Cortex of kidney (tissue), 1 donor: ENCODE results near the gene KIF16B.
"Not testable (repeated sequence)": the region's sequence is repeated elsewhere in the genome, so short reads cannot be mapped to it uniquely, and the experiment has no call there.

ENCODE experiments used
- DNase-seq: peaks from one replicate; lab custom pipeline; 2025; lab: John Stamatoyannopoulos, UW

KIF16B gene

DNA sequence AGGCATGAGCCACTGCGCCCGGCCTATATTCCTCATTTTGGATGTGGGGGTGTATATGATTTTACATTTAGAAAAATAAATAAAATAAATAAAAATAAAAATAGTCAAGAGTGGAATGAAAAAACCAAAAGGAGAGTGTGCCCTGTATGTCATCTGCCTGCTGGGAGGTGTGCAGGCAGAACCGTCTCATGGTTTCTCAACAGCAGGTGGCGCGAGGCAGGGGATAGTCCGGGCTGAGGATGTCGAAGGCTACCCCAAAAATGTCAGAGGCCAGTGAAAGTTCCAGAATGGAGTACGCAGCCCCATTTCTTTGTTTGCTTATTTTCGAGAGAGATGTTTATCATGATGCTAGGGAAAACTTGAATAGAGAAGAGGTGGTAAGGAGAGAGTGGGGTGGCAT, 16.4 kb upstream of the KIF16B start:
- DNase-seq = no peak

DNA sequence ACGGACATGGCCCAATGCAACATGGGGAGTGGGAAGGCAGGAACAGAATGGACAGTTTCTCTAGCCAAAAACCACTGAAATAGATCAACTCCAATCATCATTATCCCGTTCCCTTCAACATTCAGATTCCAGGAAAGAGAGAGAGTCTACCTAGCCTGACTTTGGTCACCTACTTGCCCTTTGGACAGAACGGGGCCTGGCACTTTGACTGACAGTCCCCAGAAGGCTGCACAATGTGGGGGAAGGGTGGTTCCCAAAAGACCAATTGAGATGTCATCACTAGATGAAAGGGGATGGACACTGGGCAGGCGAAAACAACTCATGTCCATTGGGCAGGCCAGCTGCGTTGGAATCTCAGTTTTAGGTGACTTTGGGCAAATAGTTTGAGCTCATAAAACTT, 15.0 kb upstream of the KIF16B start:
- no peak for DNase-seq

DNA sequence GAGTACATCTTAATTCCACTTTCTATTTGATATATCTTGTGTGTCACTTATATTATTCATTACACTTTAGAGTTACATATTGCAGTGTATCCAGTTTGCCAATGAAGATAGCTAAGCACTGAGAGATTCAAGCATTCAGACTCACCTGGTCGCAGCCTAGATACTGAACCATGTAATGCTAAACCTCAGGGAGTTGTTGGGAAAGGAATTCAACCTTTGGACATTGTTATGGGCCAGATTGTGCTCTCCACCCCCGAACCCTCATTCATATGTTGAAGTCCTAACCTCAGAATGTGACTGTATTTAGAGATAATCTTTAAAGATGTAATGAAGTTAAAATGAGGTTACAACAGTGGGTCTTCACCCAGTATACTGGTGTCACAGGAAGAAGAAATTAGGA, 13.8 kb upstream of the KIF16B start:
- no peak for DNase-seq

DNA sequence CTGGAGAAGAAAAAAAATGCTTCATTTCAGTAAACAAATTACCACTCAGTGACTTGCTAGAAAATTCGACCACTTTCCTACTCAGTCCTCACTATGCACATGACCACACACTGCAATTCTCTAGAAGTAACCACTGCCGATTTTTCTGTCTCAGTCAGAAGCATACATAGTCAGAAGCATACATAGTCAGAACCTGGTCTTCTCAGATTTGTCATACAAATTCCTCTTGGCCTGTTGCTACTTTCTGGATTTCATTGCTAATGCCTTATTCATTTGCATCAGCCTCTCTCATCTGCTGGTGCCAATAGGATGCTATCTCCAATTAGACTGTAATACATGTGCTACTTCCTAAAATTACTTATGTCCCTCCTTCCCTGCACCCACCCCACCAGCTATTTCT, 10.2 kb upstream of the KIF16B start:
- DNase-seq = no peak

DNA sequence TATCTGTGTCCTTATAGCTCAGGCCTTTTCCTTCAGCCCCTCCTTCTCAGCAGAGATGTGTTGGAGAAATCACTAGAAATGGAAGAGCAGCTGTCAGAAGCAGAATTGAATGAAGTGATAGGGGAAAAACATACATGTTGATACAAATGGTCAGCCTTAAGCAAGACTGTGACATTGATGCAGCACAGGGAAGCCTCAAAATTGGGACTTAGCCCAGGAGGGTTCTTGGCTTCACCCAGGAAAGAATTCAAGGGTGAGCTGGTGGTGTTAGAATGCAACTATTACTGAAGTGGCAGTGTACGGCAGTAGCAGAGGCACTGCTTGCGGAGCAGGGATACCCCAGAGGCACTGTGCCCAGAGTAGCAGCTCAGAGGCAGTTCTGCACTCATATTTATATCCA, 8.0 kb upstream of the KIF16B start:
- no peak for DNase-seq

DNA sequence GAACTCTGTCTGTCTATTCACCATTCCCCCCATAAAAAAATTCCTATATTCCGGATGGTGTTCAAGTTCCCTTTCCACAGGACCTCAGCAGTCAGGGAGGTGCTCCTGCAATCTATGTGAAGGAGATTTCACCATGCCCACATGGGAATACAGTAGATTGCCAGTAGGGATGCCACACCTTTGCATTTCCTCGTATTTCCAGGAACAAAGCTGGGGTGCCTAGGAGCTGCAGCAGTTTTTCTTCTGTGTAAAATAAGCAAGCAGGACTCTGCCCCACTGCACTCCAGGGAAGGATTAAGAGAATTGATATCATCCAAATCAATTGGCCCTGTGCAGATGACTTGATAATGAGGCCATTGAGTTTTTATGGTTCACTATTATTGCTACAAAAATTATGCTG, 7.4 kb upstream of the KIF16B start:
- no peak for DNase-seq

DNA sequence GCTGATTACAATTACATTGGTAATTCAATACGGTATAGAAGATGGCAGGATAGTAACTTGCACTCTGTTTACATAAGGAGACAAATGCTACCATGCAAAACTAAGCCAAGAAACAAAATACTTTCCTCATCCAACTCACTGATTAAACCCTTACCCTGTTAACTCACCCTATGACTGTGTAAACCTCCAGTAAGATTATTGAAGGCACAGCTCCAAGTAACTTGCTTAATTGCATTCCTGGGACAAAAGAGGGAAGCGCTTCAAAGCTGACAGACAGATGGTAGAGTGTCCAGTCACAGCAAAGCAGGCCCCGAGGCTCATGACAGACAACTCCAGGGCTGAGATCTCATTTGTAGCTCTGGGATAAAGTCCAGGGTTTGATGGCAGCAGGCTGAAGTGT, 6.9 kb upstream of the KIF16B start:
- no peak for DNase-seq

DNA sequence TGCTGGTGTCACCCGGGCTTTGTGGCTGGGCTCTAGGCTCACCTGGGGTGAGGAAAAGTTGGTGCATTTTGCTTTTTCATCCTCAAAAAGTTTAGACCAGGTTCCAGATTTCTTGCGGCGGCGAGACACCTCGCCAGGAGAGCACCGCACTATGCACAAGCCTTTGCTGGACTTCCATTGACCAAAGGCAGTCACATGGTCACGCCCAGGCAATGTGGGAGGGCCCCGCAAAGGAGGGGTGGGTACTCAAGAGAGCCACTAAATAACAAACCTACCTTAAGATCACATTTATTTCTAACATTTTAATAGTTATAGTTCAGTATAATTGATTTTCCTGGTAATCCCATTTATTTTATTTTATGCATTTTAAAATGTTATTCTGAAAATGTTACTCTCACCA, 3.0 kb upstream of the KIF16B start:
- no peak for DNase-seq

DNA sequence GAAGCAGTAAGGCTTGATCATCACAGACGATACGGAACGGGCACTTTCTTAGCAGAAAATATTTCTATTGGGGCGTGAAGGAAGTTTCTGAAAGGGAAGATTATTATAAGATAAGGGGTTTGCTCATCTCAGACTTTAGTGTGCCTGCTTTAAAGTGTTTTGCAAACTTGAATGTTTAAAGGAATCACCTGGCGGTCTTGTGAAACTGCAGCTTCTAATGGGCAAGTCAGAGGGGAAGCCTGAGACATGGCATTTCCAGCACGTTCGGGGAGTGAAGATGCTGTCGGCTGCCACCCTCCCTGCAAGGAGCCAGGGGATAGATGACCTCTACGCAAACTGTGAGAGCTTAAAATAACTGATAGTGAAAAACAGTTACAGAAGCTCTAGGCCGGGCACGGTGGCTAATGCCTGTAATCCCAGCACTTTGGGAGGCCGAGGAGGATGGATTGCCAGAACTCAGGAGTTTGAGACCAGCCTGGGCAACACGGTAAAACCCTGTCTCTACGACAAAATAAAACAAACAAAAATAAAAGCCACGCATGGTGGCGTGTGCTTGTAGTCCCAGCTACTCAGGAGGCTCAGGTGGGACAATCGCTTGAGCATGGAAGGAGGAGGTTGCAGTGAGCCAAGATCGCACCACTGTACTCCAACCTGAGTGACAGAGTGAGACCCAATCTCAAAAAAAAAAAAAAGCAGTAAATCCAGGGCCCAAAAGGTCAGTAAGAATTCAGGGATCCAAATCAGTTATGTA, 2.3 kb upstream of the KIF16B start:
- no peak for DNase-seq

DNA sequence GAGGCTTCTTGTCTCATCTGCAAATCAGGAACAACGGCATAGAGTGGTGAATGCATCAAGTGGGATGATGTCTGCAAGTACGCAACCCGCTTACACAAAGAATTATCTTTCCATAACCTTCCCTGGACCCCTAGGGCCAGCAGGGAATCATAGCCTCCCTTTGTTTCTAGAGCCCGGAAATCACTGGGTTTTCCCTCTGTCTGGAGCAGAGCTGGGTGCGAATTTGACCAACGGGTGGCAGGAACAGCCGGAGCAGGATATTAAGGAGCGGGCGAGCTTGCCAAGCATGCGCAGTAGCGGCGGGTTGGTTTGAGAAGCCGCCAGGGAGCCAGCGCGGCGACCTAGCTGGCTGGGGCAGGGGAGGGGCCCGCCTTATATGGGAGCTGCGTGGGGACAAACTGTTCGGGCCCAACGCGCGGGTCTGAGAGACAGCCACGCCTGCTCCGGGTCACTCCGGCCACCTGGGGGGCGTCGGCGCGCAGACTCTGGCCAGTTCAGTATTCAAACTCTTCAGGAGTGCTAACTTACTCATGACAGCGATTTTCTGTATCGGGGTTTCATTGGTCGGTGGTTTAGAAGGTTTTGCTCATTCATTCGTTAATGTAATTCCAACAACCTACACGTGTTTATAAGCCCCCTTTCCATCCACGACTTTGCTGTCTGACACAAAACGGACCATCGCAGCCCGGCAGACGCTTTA, 1.6 kb upstream of the KIF16B start:
- DNase-seq = peak; percentile 27

DNA sequence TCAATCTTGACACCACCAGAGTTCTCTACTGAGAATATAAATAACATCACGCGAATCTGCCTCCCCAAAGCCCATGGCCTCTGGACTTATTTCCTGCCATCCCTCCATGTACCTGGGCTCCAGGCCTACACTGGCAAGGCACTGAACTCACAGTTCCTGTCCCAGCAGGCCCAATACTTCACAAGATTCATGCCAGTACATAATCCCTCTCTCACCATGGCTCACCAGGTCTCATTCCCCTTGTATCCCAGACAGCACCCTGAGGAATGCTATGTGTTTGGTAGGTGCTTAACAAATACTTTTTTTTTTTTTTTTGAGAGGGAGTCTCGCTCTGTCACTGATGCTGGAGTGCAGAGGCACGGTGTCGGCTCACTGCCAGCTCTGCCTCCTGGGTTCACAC, 1.9 kb downstream of the KIF16B start:
- DNase-seq = no peak

DNA sequence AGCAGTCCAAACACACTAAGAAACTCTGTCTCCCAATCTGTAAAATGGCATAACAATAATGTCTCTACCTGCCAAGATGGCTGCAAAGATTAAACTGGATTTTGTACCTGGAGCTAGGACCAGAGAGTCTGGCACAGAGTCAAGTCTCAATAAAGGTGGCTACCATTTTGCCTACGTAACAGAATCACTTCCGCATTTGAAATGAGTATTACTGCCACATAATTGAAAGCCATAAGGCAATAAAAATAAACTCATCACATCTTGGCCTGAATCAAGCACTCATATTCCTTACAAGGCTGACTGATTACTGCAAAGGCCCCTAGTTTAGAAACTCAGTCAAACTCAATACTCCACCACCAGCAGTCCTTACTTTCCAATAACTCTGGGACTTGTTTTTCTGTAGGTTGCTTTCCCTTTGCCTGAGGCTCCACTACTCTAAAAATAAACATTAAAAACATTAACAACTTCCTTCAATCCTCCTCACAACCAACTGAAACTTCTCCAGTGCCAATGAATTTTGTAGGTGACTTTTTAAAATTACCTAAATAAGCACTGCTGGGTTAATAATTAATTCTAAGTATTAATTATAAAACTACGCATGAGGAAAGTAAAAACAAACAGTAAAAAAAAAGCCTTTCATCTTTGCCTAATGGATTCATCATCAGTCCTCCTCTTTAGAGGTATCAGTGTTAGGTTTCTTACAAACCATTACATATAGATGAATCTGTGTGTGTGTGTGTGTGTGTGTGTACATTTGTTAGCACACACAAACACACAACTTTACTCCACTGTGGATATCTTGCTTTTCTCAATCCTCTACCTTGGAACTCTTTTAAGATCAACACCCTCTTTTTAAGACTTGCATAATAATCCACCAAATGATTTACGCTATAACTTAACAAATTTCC, 3.7 kb downstream of the KIF16B start:
- no peak for DNase-seq

DNA sequence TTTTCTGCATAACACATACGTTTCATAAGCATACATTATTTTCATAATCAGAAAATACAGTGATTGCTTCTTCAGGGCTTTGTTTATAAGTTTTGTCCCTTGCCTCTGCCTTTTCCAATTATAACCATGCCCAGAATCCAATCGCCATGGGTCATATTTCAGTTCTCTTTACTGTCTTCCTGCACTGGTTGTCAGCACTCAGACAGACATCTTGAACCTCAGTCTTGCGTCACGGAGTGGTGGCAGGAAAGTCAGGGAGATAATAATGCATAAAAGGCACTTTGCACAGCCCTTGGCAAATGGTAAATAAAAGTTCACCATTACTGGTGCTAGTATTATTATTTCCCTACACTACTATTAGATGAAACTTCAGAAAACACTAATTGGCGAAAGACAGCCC, 7.2 kb downstream of the KIF16B start:
- DNase-seq = no peak

DNA sequence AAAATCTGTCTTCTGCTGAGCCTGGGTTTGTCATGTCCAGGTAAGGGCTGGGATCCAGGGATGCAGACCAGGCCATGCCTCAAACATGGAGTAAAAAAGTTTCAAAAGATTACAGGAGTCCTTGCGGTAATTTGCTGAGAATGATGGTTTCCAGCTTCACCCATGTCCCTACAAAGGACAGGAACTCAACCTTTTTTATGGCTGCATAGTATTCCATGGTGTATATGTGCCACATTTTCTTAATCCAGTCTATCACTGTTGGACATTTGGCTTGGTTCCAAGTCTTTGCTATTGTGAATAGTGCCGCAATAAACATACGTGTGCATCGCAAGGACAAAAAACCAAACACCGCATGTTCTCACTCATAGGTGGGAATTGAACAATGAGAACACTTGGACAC, 9.2 kb downstream of the KIF16B start:
- DNase-seq = not testable (repeated sequence)

DNA sequence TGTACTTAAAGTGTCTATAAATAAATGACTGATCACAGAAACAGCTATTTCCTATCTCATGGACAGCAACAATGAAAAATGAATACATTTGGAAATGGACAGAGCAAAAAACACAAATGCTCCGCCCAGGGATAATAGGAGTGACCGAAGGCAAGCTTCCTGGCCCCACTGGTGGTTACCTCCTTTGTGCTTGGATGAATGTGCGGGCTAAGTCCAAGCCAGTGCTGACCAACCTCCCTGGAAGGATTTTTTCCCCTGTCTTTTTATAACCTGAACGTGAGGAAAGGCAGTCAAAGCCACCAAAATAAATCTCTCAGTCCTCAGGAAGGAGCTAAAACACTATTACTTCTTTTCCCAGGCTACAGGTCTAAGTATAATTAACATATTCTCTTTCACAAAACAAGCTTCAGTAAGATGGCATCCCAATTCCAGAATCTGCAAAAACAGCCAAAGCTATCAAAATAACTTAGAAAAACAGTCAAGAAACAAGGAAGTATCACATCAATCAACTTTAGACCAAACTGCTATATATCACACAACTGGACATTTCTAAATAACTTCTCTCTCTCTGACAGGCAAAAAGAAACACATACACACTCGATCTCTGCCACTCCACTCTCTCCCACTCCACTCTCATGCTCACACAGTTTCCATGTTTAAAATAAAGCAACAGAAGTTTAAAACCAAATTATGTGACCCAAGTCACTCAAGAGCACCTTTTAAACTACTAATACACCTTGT, 10.0 kb downstream of the KIF16B start:
- no peak for DNase-seq

DNA sequence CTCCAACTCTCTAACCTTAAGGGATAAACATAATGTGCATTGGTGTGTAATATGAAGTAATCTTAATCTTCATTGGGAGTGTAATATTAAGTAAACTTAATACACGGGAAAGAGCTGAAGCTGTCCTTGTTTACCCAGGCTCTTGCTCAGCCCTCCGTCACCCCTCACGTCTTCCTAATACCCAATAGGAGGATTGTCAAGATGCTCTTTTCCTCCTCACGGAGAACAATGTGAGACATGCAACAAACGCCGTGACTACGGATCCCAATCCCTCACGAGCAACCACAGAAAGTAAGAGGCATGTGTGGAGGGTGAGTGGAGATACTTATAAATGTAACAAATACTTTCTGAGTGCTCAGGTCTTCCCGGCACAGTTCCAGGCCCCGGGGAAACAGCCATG, 11.0 kb downstream of the KIF16B start:
- no peak for DNase-seq

DNA sequence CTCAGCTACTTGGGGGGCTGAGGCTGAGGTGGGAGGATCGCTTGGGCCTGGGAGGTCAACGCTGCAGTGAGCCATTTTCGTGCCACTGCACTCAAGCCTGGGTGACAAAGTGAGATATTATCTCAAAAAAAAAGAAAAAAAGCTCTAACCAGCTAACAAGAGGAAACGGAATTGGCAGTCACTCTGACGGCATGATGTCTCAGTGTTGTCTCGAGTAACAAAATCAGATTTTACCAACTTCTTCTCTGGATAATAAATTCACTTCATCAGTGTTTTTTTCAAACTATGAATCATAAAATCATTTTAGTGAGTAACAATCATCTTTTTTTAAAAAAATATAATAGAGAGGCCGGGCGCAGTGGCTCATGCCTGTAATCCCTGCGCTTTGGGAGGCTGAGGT, 12.6 kb downstream of the KIF16B start:
- no peak for DNase-seq

DNA sequence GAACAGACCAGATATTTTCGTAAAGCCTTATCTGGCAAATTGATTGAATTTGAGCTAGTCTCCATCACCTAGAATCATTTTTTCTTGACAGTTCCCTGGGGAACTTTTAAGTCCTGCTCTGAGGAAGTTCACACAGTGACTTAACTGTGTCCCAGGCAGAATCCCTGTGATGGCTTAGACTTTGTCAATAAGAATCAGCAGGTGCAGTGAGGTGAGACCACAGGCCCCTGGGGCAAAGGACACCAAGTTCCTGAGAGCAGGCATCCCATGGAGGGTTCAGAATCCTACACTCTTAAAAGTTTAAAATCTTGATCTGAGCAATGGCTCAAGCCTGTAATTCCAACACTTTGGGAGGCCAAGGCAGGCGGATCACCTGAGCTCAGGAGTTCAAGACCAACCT, 13.0 kb downstream of the KIF16B start:
- DNase-seq = no peak

DNA sequence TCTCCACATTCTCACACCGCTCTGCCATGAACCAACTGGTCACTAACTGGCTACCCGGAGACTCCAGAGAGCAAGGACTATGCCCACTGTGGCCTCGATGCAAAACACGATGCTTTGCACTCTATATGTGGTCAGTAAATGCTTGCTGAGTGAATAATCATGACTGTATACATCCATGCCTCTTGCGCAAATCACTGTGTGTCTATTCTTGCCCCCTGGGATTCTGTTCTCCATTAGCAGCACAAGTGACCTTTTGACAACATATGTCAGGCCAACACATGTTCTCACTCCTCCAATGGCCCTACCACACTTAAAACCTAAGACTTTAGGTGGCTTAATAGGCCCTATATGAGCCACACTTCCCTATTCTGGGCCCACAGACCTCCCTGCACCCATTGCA, 16.9 kb downstream of the KIF16B start:
- DNase-seq = no peak

DNA sequence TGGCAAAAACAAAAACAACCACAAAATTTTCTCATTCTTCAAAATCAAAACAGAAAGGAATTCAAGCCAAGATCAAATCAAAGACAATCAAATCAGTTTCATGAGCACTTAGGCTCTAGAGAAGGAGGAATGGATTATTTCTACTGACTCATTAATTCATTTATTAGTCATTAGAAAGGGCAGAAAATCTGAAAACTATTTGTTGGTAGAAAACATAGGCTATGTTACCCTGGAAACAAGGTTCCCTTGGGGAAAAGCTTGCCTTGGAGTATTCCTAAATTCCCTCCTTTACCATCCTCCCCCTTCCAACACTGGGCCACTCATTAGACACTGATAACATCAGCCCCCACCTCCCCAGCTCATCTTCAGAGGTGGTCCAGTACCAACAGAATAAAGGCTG, 17.5 kb downstream of the KIF16B start:
- no peak for DNase-seq

DNA sequence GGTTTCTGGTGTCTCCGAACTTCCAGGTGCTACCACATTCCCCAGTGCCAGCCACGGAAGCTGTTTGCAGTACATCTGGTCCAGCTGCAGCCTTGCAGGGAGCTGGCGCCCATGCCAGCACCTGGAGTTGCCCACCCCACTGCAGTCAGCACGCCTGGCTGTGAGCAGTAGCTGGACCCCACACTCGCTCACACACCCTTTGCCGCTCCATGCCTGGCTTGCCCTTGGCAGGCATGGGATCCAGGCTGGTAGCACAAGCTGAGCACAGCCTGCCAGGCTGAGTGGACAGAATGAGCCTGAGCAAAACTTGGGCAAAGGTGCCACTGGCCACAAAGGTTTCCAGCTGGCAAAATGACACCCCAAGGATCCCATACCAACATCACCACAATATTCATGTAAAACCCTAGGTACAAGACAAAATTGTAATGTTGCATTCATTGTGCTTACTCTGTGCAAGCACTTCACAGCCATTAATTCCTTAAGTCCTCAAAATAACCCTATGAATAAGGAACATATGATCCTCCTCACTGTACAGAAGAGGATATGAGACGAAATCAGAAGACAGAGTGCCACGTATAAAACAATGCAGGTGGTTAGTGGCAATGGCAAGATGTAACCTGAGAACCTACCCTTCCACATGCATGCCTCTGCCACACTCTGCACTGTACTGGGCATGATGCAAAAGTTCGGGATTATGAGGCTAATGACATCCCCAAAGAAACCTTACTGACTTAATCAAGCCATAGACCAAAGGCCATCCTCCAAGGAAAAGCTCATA, 18.3 kb downstream of the KIF16B start:
- DNase-seq = no peak
